RWPE2 (cell line): ENCODE measurements around the gene VPS35L.
"Not testable (repeated sequence)": the region's sequence is repeated elsewhere in the genome, so short reads cannot be mapped to it uniquely, and the experiment has no call there.

Experiments used
- ATAC-seq: fragments of 200-7000 bp; cut with Tn5 transposase; 3 replicates; pipeline ENCODE4 v1.9.1; 2021; ENCODE audit warnings: low read depth
- DNase-seq: peaks from one replicate; pipeline ENCODE4 v3.0.0-alpha.2; 2020; ENCODE audit warnings: low spot score
- H3K27ac ChIP-seq: fragments of 450-650 bp; 2 replicates; pipeline ENCODE4 v1.5.1; 2017; ENCODE audit warnings: mild to moderate bottlenecking; ENCODE audit not compliant: poor library complexity, severe bottlenecking
- H3K27me3 ChIP-seq: fragments of 250-450 bp; sonication (Bioruptor Pico); 2 replicates; pipeline ENCODE4 v1.5.1; 2021; ENCODE audit warnings: mild to moderate bottlenecking, moderate library complexity; ENCODE audit not compliant: insufficient read depth, poor library complexity, severe bottlenecking
- H3K36me3 ChIP-seq: fragments of 250-450 bp; sonication (Bioruptor Pico); 2 replicates; pipeline ENCODE4 v1.5.1; 2020; ENCODE audit warnings: low read depth, mild to moderate bottlenecking, moderate library complexity
- H3K4me1 ChIP-seq: fragments of 250-450 bp; sonication (Bioruptor Pico); 2 replicates; pipeline ENCODE4 v1.5.1; 2021; ENCODE audit warnings: mild to moderate bottlenecking, moderate library complexity; ENCODE audit not compliant: insufficient read depth, poor library complexity, severe bottlenecking
- H3K4me3 ChIP-seq: fragments of 250-450 bp; sonication (Bioruptor Pico); 2 replicates; pipeline ENCODE4 v1.5.1; 2021; ENCODE audit warnings: mild to moderate bottlenecking, moderate library complexity; ENCODE audit not compliant: severe bottlenecking
- H3K9me3 ChIP-seq: fragments of 250-450 bp; sonication (Bioruptor Pico); 2 replicates; pipeline ENCODE4 v1.5.1; 2021; ENCODE audit warnings: mild to moderate bottlenecking, moderate library complexity; ENCODE audit not compliant: severe bottlenecking
- CTCF ChIP-seq: fragments of 450-650 bp; IDR thresholded peaks from one replicate; pipeline ENCODE4 v1.5.1; 2017; ENCODE audit warnings: mild to moderate bottlenecking, moderate library complexity; ENCODE audit not compliant: poor library complexity, severe bottlenecking

The VPS35L gene

GRCh38 chr16:19662351-19662750 is 106.8 kb downstream of the VPS35L start:
- DNase-seq (no peak), ATAC-seq (no peak)
- no peaks in the 10 kb centered on the region for H3K36me3 ChIP-seq
- no peaks in the 10 kb centered on the region for H3K27me3 ChIP-seq
- H3K4me3 ChIP-seq, result no peak overlapping the region
- H3K27ac ChIP-seq, result no peak overlapping the region
- TF ChIP-seq CTCF, result no peak
- H3K4me1 ChIP-seq, result no peaks in the 10 kb centered on the region
- no peaks in the 10 kb centered on the region for H3K9me3 ChIP-seq

GRCh38 chr16:19664166-19664565 is 108.7 kb downstream of the VPS35L start:
- H3K27ac ChIP-seq, result no peak overlapping the region
- H3K27me3 ChIP-seq, result no peaks in the 10 kb centered on the region
- no peaks in the 10 kb centered on the region for H3K36me3 ChIP-seq
- no peaks in the 10 kb centered on the region for H3K9me3 ChIP-seq
- no peaks in the 10 kb centered on the region for H3K4me1 ChIP-seq
- TF ChIP-seq CTCF, result no peak
- no peak overlapping the region for H3K4me3 ChIP-seq
- DNase-seq (no peak), ATAC-seq (no peak)

- H3K36me3 ChIP-seq, H3K4me3 ChIP-seq, DNase-seq, H3K27me3 ChIP-seq, ATAC-seq, H3K27ac ChIP-seq, H3K9me3 ChIP-seq, H3K4me1 ChIP-seq: not testable (repeated sequence)
Observed at GRCh38 chr16:19665313-19665712, 109.8 kb downstream of the VPS35L start.

GRCh38 chr16:19666477-19666876 is 111.0 kb downstream of the VPS35L start:
- H3K4me3 ChIP-seq, result no peak overlapping the region

GRCh38 chr16:19672378-19672777 is 116.9 kb downstream of the VPS35L start:
- no peaks in the 10 kb centered on the region for H3K9me3 ChIP-seq
- TF ChIP-seq CTCF, result no peak
- H3K36me3 ChIP-seq, result no peaks in the 10 kb centered on the region
- no peaks in the 10 kb centered on the region for H3K27me3 ChIP-seq
- H3K27ac ChIP-seq, result no peak overlapping the region
- DNase-seq, result no peak
- H3K4me3 ChIP-seq, result no peak overlapping the region
- no peaks in the 10 kb centered on the region for H3K4me1 ChIP-seq
- 0 out of 3 replicates have a peak, but pooled peaks have one; percentile 14 for ATAC-seq

More at GRCh38 chr16:19666477-19666876, 111.0 kb downstream of the VPS35L start:
- TF ChIP-seq CTCF, result no peak
- Histone ChIP-seq H3K36me3 (no peaks in the 10 kb centered on the region), H3K4me1 (no peaks in the 10 kb centered on the region), H3K27me3 (no peaks in the 10 kb centered on the region), H3K27ac (no peak overlapping the region), H3K9me3 (no peaks in the 10 kb centered on the region)
- no peak for DNase-seq
- no peak for ATAC-seq
